WTC11 (cell line): ENCODE results near the gene PYM1. TPM values are rescaled to one million over a fixed set of nuclear protein-coding genes. Genes with fewer than 3 reads are reported as not detected.

Source experiments
- ATAC-seq: fragments of 200-7000 bp; cut with Tn5 transposase; 2 replicates; pipeline ENCODE4 v1.10.0; 2021; ENCODE audit warnings: mild to moderate bottlenecking, moderate library complexity
- CTCF ChIA-PET: fragments of 300-600 bp; sonication (Branson Sonifier 250); formaldehyde crosslinking; loops from one replicate; lab custom pipeline; 2021; ENCODE audit warnings: antibody characterized with exemption; lab: Charles Lee
- POLR2A ChIA-PET: fragments of 350-600 bp; sonication (Branson Sonifier 250); formaldehyde crosslinking; loops from one replicate; lab custom pipeline; 2021; ENCODE audit warnings: antibody characterized with exemption; lab: Charles Lee
- DNase-seq: peaks from one replicate; pipeline ENCODE4 v3.0.0; 2021; ENCODE audit warnings: low spot score
- H3K27ac Mint-ChIP-seq: 2 replicates; pipeline ENCODE4 v1.8.0; 2021; ENCODE audit warnings: mixed read lengths
- H3K27me3 Mint-ChIP-seq: 2 replicates; pipeline ENCODE4 v1.8.0; 2021; ENCODE audit warnings: low read depth, mild to moderate bottlenecking, moderate library complexity, mixed read lengths
- H3K36me3 Mint-ChIP-seq: 2 replicates; pipeline ENCODE4 v1.8.0; 2021; ENCODE audit warnings: mixed read lengths
- H3K4me1 Mint-ChIP-seq: 2 replicates; pipeline ENCODE4 v1.8.0; 2022; ENCODE audit warnings: mixed read lengths
- H3K4me3 Mint-ChIP-seq: 2 replicates; pipeline ENCODE4 v1.8.0; 2021; ENCODE audit warnings: mild to moderate bottlenecking, moderate library complexity, mixed read lengths
- H3K9me3 Mint-ChIP-seq: 2 replicates; pipeline ENCODE4 v1.8.0; 2021; ENCODE audit warnings: mixed read lengths
- AR ChIP-seq: fragments of 250-450 bp; sonication (Bioruptor Pico); IDR thresholded peaks from 2 replicates; pipeline ENCODE4 v1.9.0; 2021; ENCODE audit warnings: mild to moderate bottlenecking
- ATF2 ChIP-seq: sonication (generic); formaldehyde crosslinking; IDR thresholded peaks from 2 replicates; pipeline ENCODE4 v1.8.1; 2022; ENCODE audit warnings: low read depth, missing genetic modification reagents, borderline replicate concordance
- CREM ChIP-seq: sonication (generic); formaldehyde crosslinking; IDR thresholded peaks from 2 replicates; pipeline ENCODE4 v1.8.1; 2022; ENCODE audit warnings: mild to moderate bottlenecking, missing genetic modification reagents, moderate library complexity
- E2F5 ChIP-seq: sonication (generic); formaldehyde crosslinking; IDR thresholded peaks from 2 replicates; pipeline ENCODE4 v1.8.1; 2022; ENCODE audit warnings: mild to moderate bottlenecking, moderate library complexity, missing genetic modification reagents
- EMX1 ChIP-seq: fragments of 250-450 bp; sonication (Bioruptor Pico); IDR thresholded peaks from 2 replicates; pipeline ENCODE4 v1.8.0; 2021; ENCODE audit warnings: mild to moderate bottlenecking
- ERG ChIP-seq: fragments of 250-450 bp; sonication (Bioruptor Pico); IDR thresholded peaks from 2 replicates; pipeline ENCODE4 v1.8.0; 2021; ENCODE audit warnings: mild to moderate bottlenecking
- FOXP1 ChIP-seq: sonication (generic); formaldehyde crosslinking; IDR thresholded peaks from 2 replicates; pipeline ENCODE4 v1.8.0; 2022; ENCODE audit warnings: missing genetic modification reagents, mild to moderate bottlenecking, moderate library complexity, borderline replicate concordance
- JAZF1 ChIP-seq: fragments of 250-450 bp; sonication (Bioruptor Pico); IDR thresholded peaks from 2 replicates; pipeline ENCODE4 v1.9.0; 2021; ENCODE audit warnings: moderate library complexity, mild to moderate bottlenecking, inconsistent platforms
- MXD4 ChIP-seq: fragments of 250-450 bp; sonication (Bioruptor Pico); IDR thresholded peaks from 2 replicates; pipeline ENCODE4 v1.8.0; 2021; ENCODE audit warnings: mild to moderate bottlenecking, moderate library complexity, borderline replicate concordance
- MYBL2 ChIP-seq: sonication (generic); formaldehyde crosslinking; IDR thresholded peaks from 2 replicates; pipeline ENCODE4 v1.8.1; 2023; ENCODE audit warnings: mild to moderate bottlenecking, moderate library complexity, missing genetic modification reagents
- NFATC4 ChIP-seq: fragments of 250-450 bp; sonication (Bioruptor Pico); IDR thresholded peaks from 2 replicates; pipeline ENCODE4 v1.9.0; 2021; ENCODE audit warnings: mild to moderate bottlenecking
- NR1H2 ChIP-seq: sonication (generic); formaldehyde crosslinking; IDR thresholded peaks from 2 replicates; pipeline ENCODE4 v1.9.0; 2021; ENCODE audit warnings: mild to moderate bottlenecking, moderate library complexity, missing genetic modification reagents
- PREB ChIP-seq: sonication (generic); formaldehyde crosslinking; IDR thresholded peaks from 2 replicates; pipeline ENCODE4 v1.8.1; 2022; ENCODE audit warnings: mild to moderate bottlenecking, missing genetic modification reagents, moderate library complexity, borderline replicate concordance
- SMAD4 ChIP-seq: sonication (generic); formaldehyde crosslinking; IDR thresholded peaks from 2 replicates; pipeline ENCODE4 v1.8.0; 2022; ENCODE audit warnings: mild to moderate bottlenecking, missing genetic modification reagents
- SOX15 ChIP-seq: fragments of 250-450 bp; sonication (Bioruptor Pico); IDR thresholded peaks from 2 replicates; pipeline ENCODE4 v1.9.0; 2021; ENCODE audit warnings: mild to moderate bottlenecking
- TEAD4 ChIP-seq: sonication (generic); formaldehyde crosslinking; IDR thresholded peaks from 2 replicates; pipeline ENCODE4 v1.8.0; 2022; ENCODE audit warnings: mild to moderate bottlenecking, missing genetic modification reagents
- TP53 ChIP-seq: sonication (generic); formaldehyde crosslinking; IDR thresholded peaks from 2 replicates; pipeline ENCODE4 v1.8.1; 2023; ENCODE audit warnings: mild to moderate bottlenecking, missing genetic modification reagents
- ZBTB21 ChIP-seq: sonication (generic); formaldehyde crosslinking; IDR thresholded peaks from 2 replicates; pipeline ENCODE4 v1.8.1; 2023; ENCODE audit warnings: mild to moderate bottlenecking, missing genetic modification reagents, borderline replicate concordance
- ZMAT4 ChIP-seq: fragments of 250-450 bp; sonication (Bioruptor Pico); IDR thresholded peaks from 2 replicates; pipeline ENCODE4 v1.9.0; 2021; ENCODE audit warnings: mild to moderate bottlenecking
- ZNF263 ChIP-seq: sonication (generic); formaldehyde crosslinking; IDR thresholded peaks from 2 replicates; pipeline ENCODE4 v1.8.1; 2022; ENCODE audit warnings: low read depth, mild to moderate bottlenecking, moderate library complexity, missing genetic modification reagents
- total RNA-seq: library from RNA; stranded (reverse); gene quantifications from 3 replicates; pipeline ENCODE4 v1.2.3, GENCODE V29; 2021

The PYM1 gene
- total RNA-seq, 1 experiment from 2014 or later: 55.5 TPM

- no peak for TF ChIP-seq ATF2
- no peak for TF ChIP-seq FOXP1 (CRISPR knock-in tag)
- TF ChIP-seq E2F5 (CRISPR knock-in tag): no peak
- no peak for TF ChIP-seq PREB
- TF ChIP-seq MYBL2: no peak
- no peak for TF ChIP-seq MXD4 (CRISPR knock-in tag)
- no peak for TF ChIP-seq TEAD4
- TF ChIP-seq, all 79 proteins: peak for 0
- ATAC-seq (no peak), DNase-seq (no peak)
- H3K9me3 Mint-ChIP-seq: no peaks in the 10 kb centered on the region
- H3K27ac Mint-ChIP-seq: no peak overlapping the region
- ChIA-PET CTCF (interaction anchor here (0.7 to 2.9 kb wide), 9 partner anchors 8 to 201 kb away, joined by 3 to 33 read pairs (median 17); partner anchors contain the start of genes DGKA, DNAJC14, ORMDL2 and PYM1), POLR2A (interaction anchor here (0.6 to 1.6 kb wide), 3 partner anchors 76 to 1631 kb away, joined by 3 to 4 read pairs (median 4); partner anchors contain the start of genes ORMDL2 and SARNP)
- H3K4me3 Mint-ChIP-seq: no peak overlapping the region
- peaks cover 9% of the 10 kb centered on the region for H3K4me1 Mint-ChIP-seq
- no peaks in the 10 kb centered on the region for H3K36me3 Mint-ChIP-seq
- peaks cover 30% of the 10 kb centered on the region for H3K27me3 Mint-ChIP-seq
Measured at GRCh38 chr12:55938826-55939501, 11.3 kb upstream of the PYM1 start.

- POLR2A ChIA-PET: no interaction called here
- ATAC-seq (no peak), DNase-seq (no peak)
- CTCF ChIA-PET: no interaction called here
- no peak overlapping the region for H3K27ac Mint-ChIP-seq
- no peak overlapping the region for H3K4me3 Mint-ChIP-seq
- H3K9me3 Mint-ChIP-seq: no peaks in the 10 kb centered on the region
- TF ChIP-seq CREM (CRISPR knock-in tag) (no peak), ZMAT4 (CRISPR knock-in tag) (no peak), NFATC4 (CRISPR knock-in tag) (no peak), SOX15 (no peak), SMAD4 (CRISPR knock-in tag) (no peak), TP53 (CRISPR knock-in tag) (no peak), EMX1 (CRISPR knock-in tag) (no peak), ZNF263 (CRISPR knock-in tag) (no peak), JAZF1 (no peak)
- H3K36me3 Mint-ChIP-seq: no peaks in the 10 kb centered on the region
- peaks cover 39% of the 10 kb centered on the region for H3K27me3 Mint-ChIP-seq
- peaks cover 9% of the 10 kb centered on the region for H3K4me1 Mint-ChIP-seq
Measured at GRCh38 chr12:55937981-55938380, 10.3 kb upstream of the PYM1 start.

GRCh38 chr12:55935738-55936151, 8.1 kb upstream of the PYM1 start:
- CTCF ChIA-PET: interaction anchor here (1.0 to 2.0 kb wide), 6 partner anchors 9 to 199 kb away, joined by 3 to 8 read pairs (median 3); partner anchors contain the start of gene RAB5B
- no peak for TF ChIP-seq AR (CRISPR knock-in tag)
- no peak for TF ChIP-seq ERG (CRISPR knock-in tag)
- TF ChIP-seq FOXP1 (CRISPR knock-in tag): no peak
- no peak for TF ChIP-seq ZBTB21
- no peak for TF ChIP-seq NR1H2 (CRISPR knock-in tag)
- TF ChIP-seq MYBL2: no peak

More at GRCh38 chr12:55935738-55936151, 8.1 kb upstream of the PYM1 start:
- peaks cover 24% of the 10 kb centered on the region for H3K4me1 Mint-ChIP-seq
- POLR2A ChIA-PET: no interaction called here
- H3K9me3 Mint-ChIP-seq: no peaks in the 10 kb centered on the region
- H3K36me3 Mint-ChIP-seq: no peaks in the 10 kb centered on the region
- ATAC-seq: no peak
- H3K27ac Mint-ChIP-seq: no peak overlapping the region
- peaks cover 59% of the 10 kb centered on the region for H3K27me3 Mint-ChIP-seq
- H3K4me3 Mint-ChIP-seq: peak overlapping the region; percentile 46
- DNase-seq: peak; percentile 34
